GM12864 (cell line): Measurements from ENCODE around the gene TXNDC5.
"Not testable (repeated sequence)": the region's sequence is repeated elsewhere in the genome, so short reads cannot be mapped to it uniquely, and the experiment has no call there.

Experiments
- DNase-seq: peaks from one replicate; pipeline ENCODE4 v3.0.0-alpha.2; 2011; ENCODE audit warnings: low read depth
- H3K4me3 ChIP-seq: 2 replicates; pipeline ENCODE4 v1.5.1; 2011; ENCODE audit warnings: mild to moderate bottlenecking, low read depth, low read length, control low read depth
- TF ChIP-seq, protein P1 (sequence below): IDR thresholded peaks from 2 replicates; pipeline ENCODE4 v1.5.1; 2011; ENCODE audit warnings: low read depth, mild to moderate bottlenecking, moderate library complexity, low read length, control low read depth, inconsistent platforms; ENCODE audit errors: missing control alignments

The TXNDC5 gene

DNA sequence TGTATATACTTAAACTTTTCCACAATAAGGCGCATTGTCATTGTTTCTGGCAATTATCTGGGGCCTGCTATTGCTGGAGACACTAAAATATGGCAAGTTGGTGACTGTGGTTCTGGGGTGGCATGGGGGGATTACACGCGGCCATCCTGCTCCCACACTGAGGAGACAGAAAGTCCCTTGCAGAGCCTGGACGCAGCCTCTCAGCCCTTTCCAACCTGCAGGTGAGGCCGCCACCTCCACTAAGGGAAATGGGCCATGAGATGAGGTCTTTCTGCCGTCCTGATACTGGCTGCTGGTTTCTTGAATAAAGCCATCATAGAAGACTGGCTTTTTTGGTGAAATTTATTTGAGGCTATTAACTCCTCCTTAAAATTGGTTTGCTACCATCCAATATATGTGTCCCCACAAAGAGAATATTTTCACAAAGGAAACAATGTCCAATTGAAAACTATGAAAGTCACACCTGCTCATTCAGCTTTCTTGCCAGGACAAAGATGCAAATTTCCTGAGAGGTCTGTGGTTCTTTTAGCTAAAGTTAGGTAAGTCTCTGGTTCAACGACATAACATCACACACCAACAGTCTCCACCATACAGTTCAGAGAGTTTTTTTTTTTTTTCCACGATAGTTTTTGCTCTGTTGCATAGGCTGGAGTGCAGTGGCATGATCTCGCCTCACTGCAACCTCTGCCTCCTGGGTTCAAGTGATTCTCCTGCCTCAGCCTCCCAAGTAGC, 13.0 kb downstream of the TXNDC5 start:
- peak; percentile 44 for DNase-seq
- TF ChIP-seq, protein P1, sequence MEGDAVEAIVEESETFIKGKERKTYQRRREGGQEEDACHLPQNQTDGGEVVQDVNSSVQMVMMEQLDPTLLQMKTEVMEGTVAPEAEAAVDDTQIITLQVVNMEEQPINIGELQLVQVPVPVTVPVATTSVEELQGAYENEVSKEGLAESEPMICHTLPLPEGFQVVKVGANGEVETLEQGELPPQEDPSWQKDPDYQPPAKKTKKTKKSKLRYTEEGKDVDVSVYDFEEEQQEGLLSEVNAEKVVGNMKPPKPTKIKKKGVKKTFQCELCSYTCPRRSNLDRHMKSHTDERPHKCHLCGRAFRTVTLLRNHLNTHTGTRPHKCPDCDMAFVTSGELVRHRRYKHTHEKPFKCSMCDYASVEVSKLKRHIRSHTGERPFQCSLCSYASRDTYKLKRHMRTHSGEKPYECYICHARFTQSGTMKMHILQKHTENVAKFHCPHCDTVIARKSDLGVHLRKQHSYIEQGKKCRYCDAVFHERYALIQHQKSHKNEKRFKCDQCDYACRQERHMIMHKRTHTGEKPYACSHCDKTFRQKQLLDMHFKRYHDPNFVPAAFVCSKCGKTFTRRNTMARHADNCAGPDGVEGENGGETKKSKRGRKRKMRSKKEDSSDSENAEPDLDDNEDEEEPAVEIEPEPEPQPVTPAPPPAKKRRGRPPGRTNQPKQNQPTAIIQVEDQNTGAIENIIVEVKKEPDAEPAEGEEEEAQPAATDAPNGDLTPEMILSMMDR = no peak
- no peak overlapping the region for H3K4me3 ChIP-seq

DNA sequence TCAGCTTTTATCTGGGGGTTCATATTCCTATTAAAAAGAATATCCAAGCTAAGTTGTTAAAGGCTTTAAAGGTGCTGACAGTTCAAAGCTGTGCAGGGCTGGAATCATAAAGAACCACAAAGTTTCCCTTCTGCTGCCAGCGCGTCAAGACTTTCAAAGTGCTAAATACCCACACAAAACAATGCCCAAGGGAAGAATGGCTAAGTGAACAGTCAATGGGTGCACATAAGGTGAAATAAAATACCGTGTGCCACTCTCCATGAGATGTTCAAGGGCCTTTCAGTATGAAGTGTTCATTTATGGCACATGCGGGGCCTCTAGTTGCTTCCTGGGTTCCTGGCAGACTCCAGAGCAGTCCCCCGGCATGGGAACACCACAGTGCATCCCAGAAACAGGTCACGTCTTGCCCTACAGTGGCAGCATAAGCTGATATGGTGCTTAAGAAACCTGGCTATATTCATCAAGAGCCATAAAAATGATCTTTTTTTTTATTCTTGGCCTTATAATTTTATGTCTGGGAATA, 14.1 kb downstream of the TXNDC5 start:
- TF ChIP-seq, protein P1 = no peak
- H3K4me3 ChIP-seq = no peak overlapping the region
- no peak for DNase-seq

DNA sequence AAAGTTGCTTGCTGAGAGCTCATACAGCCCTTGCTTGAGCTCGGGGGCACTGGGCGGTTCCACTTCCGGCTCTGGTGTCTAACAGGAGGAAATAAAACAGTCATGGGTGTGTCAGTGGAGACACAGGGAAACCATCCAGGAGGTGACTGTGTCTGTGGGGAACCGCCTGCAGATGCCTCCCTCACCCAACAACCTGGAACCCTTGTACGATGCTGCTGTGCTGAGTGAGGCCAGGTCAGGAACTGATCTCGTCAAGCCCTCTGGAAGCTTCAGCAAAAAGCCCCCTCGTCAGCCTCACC, 15.5 kb downstream of the TXNDC5 start:
- no peak overlapping the region for H3K4me3 ChIP-seq
- TF ChIP-seq, protein P1 = no peak
- no peak for DNase-seq

DNA sequence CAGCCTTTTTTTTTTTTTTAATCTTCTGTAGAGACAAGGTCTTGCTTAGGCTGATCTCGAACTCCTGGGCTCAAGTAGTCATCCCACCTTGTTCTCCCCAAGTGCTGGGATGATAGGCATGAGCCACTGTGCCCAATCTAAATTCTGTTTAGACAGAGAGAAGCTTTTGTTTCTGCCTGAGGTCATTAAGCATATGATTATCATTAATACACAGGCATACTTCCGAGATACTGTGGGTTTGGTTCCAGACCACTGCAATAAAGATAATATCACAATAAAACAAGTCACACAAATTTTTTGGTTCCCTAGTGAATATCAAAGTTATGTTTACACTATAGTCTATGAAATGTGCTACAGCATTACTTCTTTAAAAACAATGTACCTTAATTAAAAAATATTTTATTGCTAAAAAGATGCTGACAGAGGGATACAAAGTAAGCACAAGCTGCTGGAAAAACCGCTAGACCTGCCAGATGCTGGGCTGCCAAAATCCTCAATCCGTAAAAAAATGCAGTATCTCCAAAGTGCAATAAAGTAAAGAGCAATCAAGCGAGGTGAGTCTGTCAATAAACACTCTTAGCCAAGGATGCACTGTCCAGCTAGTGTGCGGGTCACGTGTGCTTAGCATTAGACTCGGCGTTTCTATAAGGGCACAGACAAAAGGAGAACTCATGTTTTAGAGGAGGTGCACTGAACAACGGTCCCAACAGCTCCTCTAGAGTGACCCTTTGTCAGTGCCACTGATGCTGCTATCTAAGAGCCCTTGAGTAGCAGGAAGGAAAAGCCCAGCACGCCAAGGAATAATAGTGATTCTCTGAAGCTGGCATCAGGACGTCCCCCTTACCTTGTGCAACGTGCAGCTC, 16.1 kb downstream of the TXNDC5 start:
- no peak overlapping the region for H3K4me3 ChIP-seq
- TF ChIP-seq, protein P1 = no peak
- DNase-seq = no peak

GRCh38 chr6:7893342-7893741, 17.2 kb downstream of the TXNDC5 start:
- DNase-seq = no peak
- TF ChIP-seq, protein P1 = no peak
- H3K4me3 ChIP-seq = no peak overlapping the region

- DNase-seq, H3K4me3 ChIP-seq: not testable (repeated sequence)
Observed at GRCh38 chr6:7892367-7892766, 18.2 kb downstream of the TXNDC5 start.

GRCh38 chr6:7891078-7891872, 19.3 kb downstream of the TXNDC5 start:
- no peak overlapping the region for H3K4me3 ChIP-seq
- TF ChIP-seq, protein P1 = no peak
- no peak for DNase-seq
